HepG2 (cell line): ENCODE results near the gene ZNF814. TPM values are rescaled to one million over a fixed set of nuclear protein-coding genes. Genes with fewer than 3 reads are reported as not detected.

Experiments used
- BORCS8-MEF2B ChIP-seq: sonication (generic); formaldehyde crosslinking; IDR thresholded peaks from 2 replicates; pipeline ENCODE4 v1.8.0; 2022; ENCODE audit warnings: mild to moderate bottlenecking, missing genetic modification reagents
- ELF4 ChIP-seq: sonication (generic); formaldehyde crosslinking; IDR thresholded peaks from 2 replicates; pipeline ENCODE4 v1.5.0; 2020; ENCODE audit warnings: missing genetic modification reagents, mild to moderate bottlenecking, moderate library complexity, borderline replicate concordance
- FOSL1 ChIP-seq: sonication (generic); formaldehyde crosslinking; IDR thresholded peaks from 2 replicates; pipeline ENCODE4 v1.9.0; 2021; ENCODE audit warnings: missing genetic modification reagents, borderline replicate concordance
- MAFG ChIP-seq: sonication (generic); formaldehyde crosslinking; IDR thresholded peaks from 2 replicates; pipeline ENCODE4 v1.5.1; 2020; ENCODE audit warnings: mild to moderate bottlenecking, missing genetic modification reagents
- MEF2D ChIP-seq: sonication (generic); formaldehyde crosslinking; IDR thresholded peaks from 2 replicates; pipeline ENCODE4 v1.5.1; 2020; ENCODE audit warnings: mild to moderate bottlenecking, missing genetic modification reagents
- MXD4 ChIP-seq: IDR thresholded peaks from 2 replicates; pipeline ENCODE4 v1.6.1; 2016; ENCODE audit warnings: mild to moderate bottlenecking, missing biosample characterization, missing genetic modification reagents
- PCBP1 ChIP-seq: fragments of 200-400 bp; formaldehyde crosslinking; IDR thresholded peaks from 2 replicates; pipeline ENCODE4 v1.6.1; 2017; ENCODE audit warnings: mild to moderate bottlenecking, low read depth, low read length, borderline replicate concordance
- POLR2A ChIP-seq, 2 experiments: IDR thresholded peaks; 2 replicates each; pipeline ENCODE4 v1.6.1; 2011; ENCODE audit warnings: low read depth in 2 of 2, low read length in 2 of 2, mild to moderate bottlenecking in 1 of 2, moderate library complexity in 1 of 2; ENCODE audit not compliant: insufficient read depth in 1 of 2
- SATB2 ChIP-seq: sonication (generic); formaldehyde crosslinking; IDR thresholded peaks from 2 replicates; pipeline ENCODE4 v1.5.0; 2020; ENCODE audit warnings: missing genetic modification reagents
- SIX4 ChIP-seq: sonication (generic); formaldehyde crosslinking; IDR thresholded peaks from 2 replicates; pipeline ENCODE4 v1.4.0; 2020; ENCODE audit warnings: missing genetic modification reagents
- TBL1XR1 ChIP-seq: fragments of 150-350 bp; IDR thresholded peaks from 2 replicates; pipeline ENCODE4 v1.6.1; 2014; ENCODE audit warnings: borderline replicate concordance, low read length; ENCODE audit not compliant: partially characterized antibody
- XRCC5 ChIP-seq: fragments of 200-400 bp; formaldehyde crosslinking; optimal IDR thresholded peaks from 2 replicates; pipeline ENCODE3; 2017; ENCODE audit warnings: mild to moderate bottlenecking, low read length
- ZBTB21 ChIP-seq: sonication (generic); formaldehyde crosslinking; IDR thresholded peaks from 2 replicates; pipeline ENCODE4 v1.4.0; 2020; ENCODE audit warnings: missing genetic modification reagents
- ZBTB8A ChIP-seq: sonication (generic); formaldehyde crosslinking; IDR thresholded peaks from 2 replicates; pipeline ENCODE4 v1.4.0; 2020; ENCODE audit warnings: mild to moderate bottlenecking, low read depth, missing genetic modification reagents, borderline replicate concordance
- ZNF343 ChIP-seq: sonication (generic); formaldehyde crosslinking; IDR thresholded peaks from 2 replicates; pipeline ENCODE4 v1.4.0; 2020; ENCODE audit warnings: mild to moderate bottlenecking, missing genetic modification reagents
- ZNF557 ChIP-seq: sonication (generic); formaldehyde crosslinking; IDR thresholded peaks from 2 replicates; pipeline ENCODE4 v1.4.0; 2020; ENCODE audit warnings: missing genetic modification reagents
- ZNF564 ChIP-seq: sonication (generic); formaldehyde crosslinking; IDR thresholded peaks from 2 replicates; pipeline ENCODE4 v1.8.1; 2023; ENCODE audit warnings: mild to moderate bottlenecking, missing genetic modification reagents
- ZNF577 ChIP-seq: sonication (generic); formaldehyde crosslinking; IDR thresholded peaks from 2 replicates; pipeline ENCODE4 v1.4.0; 2020; ENCODE audit warnings: mild to moderate bottlenecking, low read depth, missing genetic modification reagents, borderline replicate concordance
- ZNF674 ChIP-seq: sonication (generic); formaldehyde crosslinking; IDR thresholded peaks from 2 replicates; pipeline ENCODE4 v1.5.0; 2020; ENCODE audit warnings: low read depth, mild to moderate bottlenecking, missing genetic modification reagents
- ZNF816 ChIP-seq: sonication (generic); formaldehyde crosslinking; IDR thresholded peaks from 2 replicates; pipeline ENCODE4 v1.8.0; 2022; ENCODE audit warnings: missing genetic modification reagents, mild to moderate bottlenecking, borderline replicate concordance
- ZNF841 ChIP-seq: sonication (generic); formaldehyde crosslinking; IDR thresholded peaks from 2 replicates; pipeline ENCODE4 v1.8.1; 2023; ENCODE audit warnings: missing genetic modification reagents, borderline replicate concordance
- ZNF850 ChIP-seq: sonication (generic); formaldehyde crosslinking; conservative IDR thresholded peaks from 2 replicates; pipeline ENCODE4 v1.9.0; 2021; ENCODE audit warnings: mild to moderate bottlenecking, missing genetic modification reagents
- polyA plus RNA-seq, 8 experiments: library from polyadenylated mRNA; depleted of rRNA in 3 of 8; stranded (reverse) in 7 of 8; unstranded in 1 of 8; fragments of >200 nt; fragmentation: Illumina TruSeq in 4 of 8; extraction: Trizol in 4 of 8; gene quantifications; 2 replicates each; pipeline versions ENCODE4 v1.2.1 to v1.2.3, GENCODE V29; 2011 to 2016; ENCODE audit warnings: low read depth in 4 of 8, missing spikeins in 1 of 8, mixed read lengths in 1 of 8; ENCODE audit not compliant: insufficient read depth in 1 of 8
- total RNA-seq, 5 experiments: library from RNA; depleted of rRNA; stranded (reverse); fragments of >200 nt; fragmentation: Illumina TruSeq; extraction: Trizol; gene quantifications; 2 replicates each; pipeline ENCODE4 v1.2.3, GENCODE V29; 2016; ENCODE audit warnings: low read depth in 1 of 5
- TF ChIP-seq, protein P1 (sequence below): sonication (generic); formaldehyde crosslinking; IDR thresholded peaks from 2 replicates; pipeline ENCODE4 v1.4.0; 2020; ENCODE audit warnings: missing genetic modification reagents, borderline replicate concordance
- TF ChIP-seq, protein P2 (sequence below): sonication (generic); formaldehyde crosslinking; IDR thresholded peaks from 2 replicates; pipeline ENCODE4 v1.4.0; 2020; ENCODE audit warnings: missing genetic modification reagents, borderline replicate concordance
- TF ChIP-seq, protein P3 (sequence below): sonication (generic); formaldehyde crosslinking; conservative IDR thresholded peaks from 2 replicates; pipeline ENCODE4 v1.8.0; 2022; ENCODE audit warnings: low read depth, missing genetic modification reagents
- TF ChIP-seq, protein P4 (sequence below): sonication (generic); formaldehyde crosslinking; IDR thresholded peaks from 2 replicates; pipeline ENCODE4 v1.5.0; 2020; ENCODE audit warnings: missing genetic modification reagents

Gene ZNF814
- total and polyA plus RNA-seq, 2 of the 13 experiments (the other 11 are each of a cell fraction or from before 2014, with no cell fraction given), result 2.5 to 3.4 TPM

DNA sequence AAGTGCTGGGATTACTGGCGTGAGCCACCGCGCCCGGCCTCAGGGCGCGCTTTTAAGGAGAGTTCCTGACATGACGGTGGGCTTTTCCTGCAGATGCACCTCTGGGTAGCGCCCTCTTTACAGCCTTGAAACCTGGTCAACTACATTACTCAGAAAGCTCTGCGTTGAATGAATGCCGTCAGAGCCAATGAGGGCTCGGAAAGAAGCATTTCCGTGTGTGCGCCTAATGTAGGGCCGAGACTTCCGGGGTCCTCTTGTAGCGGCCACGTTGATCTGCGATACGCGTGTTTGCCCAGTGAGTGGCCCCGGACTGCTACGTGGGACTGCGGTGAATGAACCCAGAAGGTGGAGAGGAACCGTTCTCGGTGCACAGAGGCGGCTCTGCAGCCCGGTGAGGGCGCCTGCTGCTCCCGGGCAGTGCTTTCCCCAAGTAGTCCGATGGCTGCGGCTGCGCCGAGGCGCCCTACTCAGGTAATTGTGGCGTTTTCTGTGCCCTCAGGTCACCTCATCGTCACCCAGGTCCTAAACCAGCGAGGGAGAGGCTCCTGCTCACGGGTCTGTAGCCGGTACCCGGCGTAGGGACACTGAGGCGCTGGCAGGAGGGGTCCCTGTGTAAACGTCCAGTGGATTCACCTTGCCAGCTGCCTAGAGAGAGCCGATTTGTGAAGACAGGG is 69.2 kb downstream of the ZNF814 start (continued):
- TF ChIP-seq, protein P1, sequence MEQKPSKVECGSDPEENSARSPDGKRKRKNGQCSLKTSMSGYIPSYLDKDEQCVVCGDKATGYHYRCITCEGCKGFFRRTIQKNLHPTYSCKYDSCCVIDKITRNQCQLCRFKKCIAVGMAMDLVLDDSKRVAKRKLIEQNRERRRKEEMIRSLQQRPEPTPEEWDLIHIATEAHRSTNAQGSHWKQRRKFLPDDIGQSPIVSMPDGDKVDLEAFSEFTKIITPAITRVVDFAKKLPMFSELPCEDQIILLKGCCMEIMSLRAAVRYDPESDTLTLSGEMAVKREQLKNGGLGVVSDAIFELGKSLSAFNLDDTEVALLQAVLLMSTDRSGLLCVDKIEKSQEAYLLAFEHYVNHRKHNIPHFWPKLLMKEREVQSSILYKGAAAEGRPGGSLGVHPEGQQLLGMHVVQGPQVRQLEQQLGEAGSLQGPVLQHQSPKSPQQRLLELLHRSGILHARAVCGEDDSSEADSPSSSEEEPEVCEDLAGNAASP (CRISPR knock-in tag), result peak; percentile 48; the same call in 1 of the 2 replicates
- TF ChIP-seq PCBP1 (no peak), ZNF577 (CRISPR knock-in tag) (no peak), MXD4 (CRISPR knock-in tag) (peak; percentile 94), ZNF841 (CRISPR knock-in tag) (no peak), ELF4 (CRISPR knock-in tag) (peak; percentile 75; the same call in 1 of the 2 replicates), BORCS8-MEF2B (CRISPR knock-in tag) (peak; percentile 85), FOSL1 (no peak), TBL1XR1 (no peak), ZNF557 (CRISPR knock-in tag) (no peak), ZNF343 (CRISPR knock-in tag) (no peak), SIX4 (CRISPR knock-in tag) (peak; percentile 49; the same call in 1 of the 2 replicates), ZNF816 (CRISPR knock-in tag) (no peak), ZNF674 (no peak), XRCC5 (peak; percentile 39), ZBTB21 (0 out of 2 replicates have a peak, but pooled peaks have one; percentile 38), ZNF850 (CRISPR knock-in tag) (no peak), MAFG (no peak), SATB2 (CRISPR knock-in tag) (no peak), POLR2A (IDR thresholded peaks at IDR 0.05; ENCODE audit: insufficient read depth in 1 of 2, low read depth in 2 of 2, low read length in 2 of 2) (peak; percentile 92 to 94), MEF2D (no peak), ZNF564 (CRISPR knock-in tag) (no peak), ZBTB8A (CRISPR knock-in tag) (peak; percentile 94)
- TF ChIP-seq, protein P2, sequence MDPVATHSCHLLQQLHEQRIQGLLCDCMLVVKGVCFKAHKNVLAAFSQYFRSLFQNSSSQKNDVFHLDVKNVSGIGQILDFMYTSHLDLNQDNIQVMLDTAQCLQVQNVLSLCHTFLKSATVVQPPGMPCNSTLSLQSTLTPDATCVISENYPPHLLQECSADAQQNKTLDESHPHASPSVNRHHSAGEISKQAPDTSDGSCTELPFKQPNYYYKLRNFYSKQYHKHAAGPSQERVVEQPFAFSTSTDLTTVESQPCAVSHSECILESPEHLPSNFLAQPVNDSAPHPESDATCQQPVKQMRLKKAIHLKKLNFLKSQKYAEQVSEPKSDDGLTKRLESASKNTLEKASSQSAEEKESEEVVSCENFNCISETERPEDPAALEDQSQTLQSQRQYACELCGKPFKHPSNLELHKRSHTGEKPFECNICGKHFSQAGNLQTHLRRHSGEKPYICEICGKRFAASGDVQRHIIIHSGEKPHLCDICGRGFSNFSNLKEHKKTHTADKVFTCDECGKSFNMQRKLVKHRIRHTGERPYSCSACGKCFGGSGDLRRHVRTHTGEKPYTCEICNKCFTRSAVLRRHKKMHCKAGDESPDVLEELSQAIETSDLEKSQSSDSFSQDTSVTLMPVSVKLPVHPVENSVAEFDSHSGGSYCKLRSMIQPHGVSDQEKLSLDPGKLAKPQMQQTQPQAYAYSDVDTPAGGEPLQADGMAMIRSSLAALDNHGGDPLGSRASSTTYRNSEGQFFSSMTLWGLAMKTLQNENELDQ, result no peak
- TF ChIP-seq, protein P3, sequence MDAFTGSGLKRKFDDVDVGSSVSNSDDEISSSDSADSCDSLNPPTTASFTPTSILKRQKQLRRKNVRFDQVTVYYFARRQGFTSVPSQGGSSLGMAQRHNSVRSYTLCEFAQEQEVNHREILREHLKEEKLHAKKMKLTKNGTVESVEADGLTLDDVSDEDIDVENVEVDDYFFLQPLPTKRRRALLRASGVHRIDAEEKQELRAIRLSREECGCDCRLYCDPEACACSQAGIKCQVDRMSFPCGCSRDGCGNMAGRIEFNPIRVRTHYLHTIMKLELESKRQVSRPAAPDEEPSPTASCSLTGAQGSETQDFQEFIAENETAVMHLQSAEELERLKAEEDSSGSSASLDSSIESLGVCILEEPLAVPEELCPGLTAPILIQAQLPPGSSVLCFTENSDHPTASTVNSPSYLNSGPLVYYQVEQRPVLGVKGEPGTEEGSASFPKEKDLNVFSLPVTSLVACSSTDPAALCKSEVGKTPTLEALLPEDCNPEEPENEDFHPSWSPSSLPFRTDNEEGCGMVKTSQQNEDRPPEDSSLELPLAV (CRISPR knock-in tag), result no peak
- TF ChIP-seq, protein P4, sequence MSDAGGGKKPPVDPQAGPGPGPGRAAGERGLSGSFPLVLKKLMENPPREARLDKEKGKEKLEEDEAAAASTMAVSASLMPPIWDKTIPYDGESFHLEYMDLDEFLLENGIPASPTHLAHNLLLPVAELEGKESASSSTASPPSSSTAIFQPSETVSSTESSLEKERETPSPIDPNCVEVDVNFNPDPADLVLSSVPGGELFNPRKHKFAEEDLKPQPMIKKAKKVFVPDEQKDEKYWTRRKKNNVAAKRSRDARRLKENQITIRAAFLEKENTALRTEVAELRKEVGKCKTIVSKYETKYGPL, result no peak
